ENCODE measurements around the gene ATOH1.

ATOH1 gene

GRCh38 chr4:93839704-93840103 is 11.2 kb downstream of the ATOH1 start:
- no peaks in the 10 kb centered on the region for H3K9me3 ChIP-seq
- H3K4me3 ChIP-seq (ENCODE audit: low read depth in 1 of 2, low read length in 1 of 2): no peak overlapping the region
- H3K27ac ChIP-seq: no peak overlapping the region
- no peaks in the 10 kb centered on the region for H3K4me1 ChIP-seq (ENCODE audit: control insufficient read depth in 1 of 2, insufficient read depth in 1 of 2, low read depth in 1 of 2, low read length in 1 of 2)
- H3K27me3 ChIP-seq: peaks cover 21% of the 10 kb centered on the region
- no peaks in the 10 kb centered on the region for H3K36me3 ChIP-seq
- no peak for TF ChIP-seq CTCF (IDR thresholded peaks at IDR 0.05)

DNA sequence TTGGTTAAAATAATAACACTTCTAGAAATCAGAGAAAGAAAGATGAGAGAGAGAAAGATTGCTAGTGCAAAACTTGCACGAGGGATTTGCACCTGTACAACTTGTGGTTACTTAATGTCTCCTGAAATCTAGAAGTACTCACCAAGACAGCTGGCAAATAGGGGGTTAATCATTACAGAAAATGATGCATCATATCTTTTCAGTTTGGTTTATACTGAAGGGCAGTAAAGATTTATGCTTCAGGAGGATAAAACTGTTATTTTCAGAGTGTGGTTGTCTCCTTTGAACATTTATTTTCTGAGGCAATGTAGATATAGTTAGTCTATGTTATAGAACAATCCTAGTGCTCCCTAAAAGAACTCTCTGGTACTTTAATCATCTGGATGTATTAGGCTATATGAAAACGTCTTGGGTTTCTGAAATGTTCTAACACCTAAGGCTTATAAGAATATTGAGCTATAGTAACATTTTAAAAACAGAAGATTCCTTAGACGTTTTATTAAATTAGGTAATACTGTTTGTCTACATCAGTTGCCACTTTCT is 13.3 kb downstream of the ATOH1 start:
- H3K9me3 ChIP-seq: no peaks in the 10 kb centered on the region
- no peak overlapping the region for H3K4me3 ChIP-seq (ENCODE audit: low read depth in 1 of 2, low read length in 1 of 2)
- no peaks in the 10 kb centered on the region for H3K36me3 ChIP-seq
- no peaks in the 10 kb centered on the region for H3K27me3 ChIP-seq
- no peaks in the 10 kb centered on the region for H3K4me1 ChIP-seq (ENCODE audit: control insufficient read depth in 1 of 2, insufficient read depth in 1 of 2, low read depth in 1 of 2, low read length in 1 of 2)
- TF ChIP-seq CTCF (IDR thresholded peaks at IDR 0.05): no peak
- no peak overlapping the region for H3K27ac ChIP-seq

- no peak overlapping the region for H3K27ac ChIP-seq
- no peak overlapping the region for H3K4me3 ChIP-seq (ENCODE audit: low read depth in 1 of 2, low read length in 1 of 2)
- H3K9me3 ChIP-seq: no peaks in the 10 kb centered on the region
- H3K36me3 ChIP-seq: no peaks in the 10 kb centered on the region
- H3K4me1 ChIP-seq (ENCODE audit: control insufficient read depth in 1 of 2, insufficient read depth in 1 of 2, low read depth in 1 of 2, low read length in 1 of 2): no peaks in the 10 kb centered on the region
- no peaks in the 10 kb centered on the region for H3K27me3 ChIP-seq
- no peak for TF ChIP-seq CTCF (IDR thresholded peaks at IDR 0.05)
Measured at GRCh38 chr4:93842601-93843252, 14.2 kb downstream of the ATOH1 start.

DNA sequence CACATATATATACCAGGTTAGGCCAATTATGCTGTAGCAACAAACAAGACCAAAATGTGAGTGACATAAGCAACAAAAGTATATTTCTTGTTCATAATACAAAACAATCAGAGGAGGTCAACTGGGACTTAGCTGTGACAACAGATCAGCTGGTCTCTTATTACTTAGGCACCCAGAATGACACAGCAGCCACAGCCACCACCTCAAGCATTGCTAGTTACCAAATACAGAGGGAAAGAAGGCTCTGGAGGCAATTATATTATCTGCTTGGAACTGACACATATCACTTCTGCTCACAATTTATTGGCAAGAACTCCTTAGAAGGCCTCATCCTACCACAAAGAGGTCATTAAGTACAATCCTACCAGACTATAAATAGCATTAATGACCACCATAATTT is 15.2 kb downstream of the ATOH1 start:
- Histone ChIP-seq H3K9me3 (no peaks in the 10 kb centered on the region), H3K4me3 (ENCODE audit: low read depth in 1 of 2, low read length in 1 of 2) (no peak overlapping the region), H3K27ac (no peak overlapping the region), H3K4me1 (ENCODE audit: control insufficient read depth in 1 of 2, insufficient read depth in 1 of 2, low read depth in 1 of 2, low read length in 1 of 2) (no peaks in the 10 kb centered on the region), H3K36me3 (no peaks in the 10 kb centered on the region), H3K27me3 (no peaks in the 10 kb centered on the region)
- no peak for TF ChIP-seq CTCF (IDR thresholded peaks at IDR 0.05)

DNA sequence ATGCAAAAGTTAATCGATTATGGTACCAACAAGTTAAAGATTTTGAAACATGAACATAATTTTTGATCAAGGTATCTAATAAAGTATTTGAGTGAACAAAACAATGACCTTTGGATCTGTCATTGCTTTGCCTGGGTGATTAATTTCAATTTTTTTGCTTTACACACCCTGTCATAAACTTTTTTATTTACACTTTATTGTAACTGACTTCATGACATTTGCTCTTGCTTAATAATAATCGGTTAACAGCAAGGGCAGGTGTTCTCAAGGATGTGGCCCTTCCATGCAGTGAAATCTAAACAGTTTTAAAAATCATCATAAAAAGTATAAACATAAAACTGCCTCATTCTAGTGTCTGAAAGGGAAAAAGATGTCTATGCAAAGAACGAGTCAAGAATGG is 24.1 kb downstream of the ATOH1 start:
- no peaks in the 10 kb centered on the region for H3K36me3 ChIP-seq
- H3K27me3 ChIP-seq: no peaks in the 10 kb centered on the region
- H3K4me1 ChIP-seq (ENCODE audit: control insufficient read depth in 1 of 2, insufficient read depth in 1 of 2, low read depth in 1 of 2, low read length in 1 of 2): no peaks in the 10 kb centered on the region
- H3K4me3 ChIP-seq (ENCODE audit: low read depth in 1 of 2, low read length in 1 of 2): no peak overlapping the region
- H3K9me3 ChIP-seq: no peaks in the 10 kb centered on the region
- no peak overlapping the region for H3K27ac ChIP-seq
- no peak for TF ChIP-seq CTCF (IDR thresholded peaks at IDR 0.05)

Data from neutrophil (primary cell).